ENCODE measurements around the gene SDCCAG8. TPM values are rescaled to one million over a fixed set of nuclear protein-coding genes. Genes with fewer than 3 reads are reported as not detected.
"Not testable (repeated sequence)": the region's sequence is repeated elsewhere in the genome, so short reads cannot be mapped to it uniquely, and the experiment has no call there.

SDCCAG8 gene
- 110 TPM for total RNA-seq

DNA sequence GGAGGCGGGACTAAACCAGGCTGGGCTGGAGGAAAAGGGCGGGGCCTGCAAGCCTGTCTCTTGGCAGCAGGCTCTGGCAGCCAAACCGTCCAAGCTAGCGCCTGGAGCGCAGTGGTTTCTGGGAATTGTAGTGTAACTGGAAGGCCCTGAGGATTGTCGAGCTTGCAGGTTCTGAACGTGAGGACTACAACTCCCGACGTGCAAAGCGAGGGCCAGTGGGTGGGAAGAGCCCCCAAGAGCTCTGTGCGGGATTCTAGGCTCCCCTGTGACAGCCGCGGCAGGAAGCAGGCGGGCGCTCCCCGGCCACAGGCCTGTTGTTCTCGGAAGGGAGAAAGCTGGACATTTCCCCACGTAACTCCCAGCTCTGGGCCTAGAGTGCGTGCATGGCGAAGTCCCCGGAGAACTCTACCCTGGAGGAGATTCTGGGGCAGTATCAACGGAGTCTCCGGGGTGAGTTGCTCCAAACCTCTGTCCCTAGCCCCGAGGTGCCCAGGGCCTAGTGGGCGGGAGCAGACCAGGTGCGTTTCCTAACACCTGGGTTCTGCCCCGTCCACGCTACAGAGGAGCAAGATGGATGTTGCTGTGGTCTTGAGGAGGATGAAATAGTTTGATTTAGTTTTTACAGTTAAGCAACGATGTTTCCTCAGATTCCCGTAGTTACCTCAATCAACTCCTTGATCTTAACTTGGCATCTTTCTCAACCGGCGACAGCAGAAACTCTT is at the start of gene SDCCAG8:
SDCCAG8 (plus strand) TSS at position 251 of the 722 bp plus-strand sequence; CDS start at position 384, 133 bp downstream.
- DNase-seq (ENCODE audit: low spot score in 2 of 2) (peak; percentile 86 to 88), FAIRE-seq (peak; percentile 83)

DNA sequence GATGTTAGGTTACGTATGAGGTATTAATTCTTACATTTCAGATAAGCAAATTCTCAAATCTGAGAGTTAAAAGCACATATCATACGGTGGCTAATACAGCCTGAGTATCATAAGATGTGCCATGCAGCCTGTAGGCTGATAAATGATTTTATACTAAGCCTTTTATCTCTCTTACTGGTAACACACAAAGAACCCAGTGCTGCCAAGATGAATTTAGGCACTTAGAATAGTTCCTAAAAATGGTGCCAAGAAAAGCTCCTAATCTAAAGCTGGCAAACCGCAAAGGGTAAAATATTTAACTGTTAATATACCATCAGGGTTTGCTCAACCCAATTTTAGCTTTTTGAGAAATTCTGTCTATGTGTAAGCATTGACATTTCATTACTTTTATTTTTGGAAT is 43.9 kb upstream of the SDCCAG8 start:
- not testable (repeated sequence) for DNase-seq (ENCODE audit: low spot score in 2 of 2)
- FAIRE-seq, result peak; percentile 3

DNA sequence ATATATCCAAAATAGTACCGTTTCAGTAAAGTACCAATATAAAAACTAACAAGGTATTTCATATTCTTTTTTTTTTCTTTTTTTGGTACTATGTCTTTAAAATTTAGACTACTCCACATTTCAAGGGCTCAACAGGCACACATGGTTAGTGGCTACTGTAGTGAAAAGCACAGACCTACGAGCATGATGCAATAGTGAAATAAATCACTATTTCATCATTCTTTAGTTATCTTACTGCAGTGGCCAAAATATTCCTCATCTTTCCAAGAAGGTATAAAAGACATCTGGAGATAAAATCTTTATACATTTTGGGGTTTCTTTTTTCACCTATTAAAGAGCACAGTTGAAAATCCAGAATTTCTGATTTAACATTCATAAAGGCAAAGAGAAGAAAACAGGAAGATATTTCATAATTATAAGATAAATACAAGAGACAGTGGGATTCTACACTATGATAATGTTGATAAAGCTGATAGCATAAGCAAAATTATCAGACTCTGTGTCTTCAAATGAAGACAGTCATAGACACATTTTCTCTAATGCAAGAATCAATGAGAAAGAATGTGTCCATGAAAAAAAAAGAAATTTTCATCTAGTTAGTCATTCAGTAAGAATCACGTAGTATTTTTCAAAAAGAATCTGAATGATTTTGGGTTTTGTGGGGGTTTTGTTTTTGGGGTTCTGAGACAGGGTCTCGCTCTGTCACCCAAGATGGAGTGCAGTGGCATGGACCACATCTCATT is 42.6 kb upstream of the SDCCAG8 start:
- FAIRE-seq, result no peak
- no peak for DNase-seq (ENCODE audit: low spot score in 2 of 2)

DNA sequence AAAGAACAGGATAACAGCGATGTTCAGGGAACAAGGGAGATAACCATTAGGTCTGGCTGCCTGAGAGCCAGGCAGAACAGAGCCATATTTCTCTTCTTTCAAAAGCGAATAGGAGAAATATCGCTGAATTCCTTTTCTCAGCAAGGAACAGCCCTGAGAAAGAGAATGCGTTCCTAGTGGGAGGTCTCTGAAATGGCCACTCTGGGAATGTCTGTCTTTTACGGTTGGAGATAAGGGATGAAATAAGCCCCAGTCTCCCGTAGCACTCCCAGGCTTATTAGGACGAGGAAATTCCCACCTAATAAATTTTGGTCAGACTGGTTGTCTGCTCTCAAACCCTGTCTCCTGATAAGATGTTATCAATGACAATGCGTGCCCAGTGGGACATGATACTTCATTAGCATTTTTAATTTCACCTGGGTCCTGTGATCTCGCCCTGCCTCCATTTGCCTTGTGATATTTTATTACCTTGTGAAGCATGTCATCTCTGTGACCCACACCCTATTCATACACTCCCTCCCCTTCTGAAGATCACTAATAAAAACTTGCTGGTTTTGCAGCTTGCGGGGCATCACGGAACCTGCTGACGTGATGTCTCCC is 40.5 kb upstream of the SDCCAG8 start:
- DNase-seq (ENCODE audit: low spot score in 2 of 2); FAIRE-seq: not testable (repeated sequence)

DNA sequence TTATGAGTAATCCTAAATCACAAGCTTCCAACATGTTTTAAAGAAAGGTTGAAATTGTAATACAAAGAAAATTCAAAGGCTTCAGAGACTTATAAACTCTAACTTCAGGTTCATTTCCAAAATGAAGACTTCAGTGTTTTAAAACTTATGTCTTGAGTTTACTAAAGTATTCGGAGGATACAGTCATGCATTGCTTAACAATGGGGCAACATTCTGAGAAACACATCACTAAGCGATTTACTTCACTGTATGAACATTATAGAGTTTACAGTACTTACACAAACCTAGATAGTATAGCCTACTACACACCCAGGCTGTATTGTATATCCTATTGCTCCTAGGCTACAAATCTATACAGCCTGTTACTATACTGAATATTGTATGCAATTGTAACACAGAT is 39.1 kb upstream of the SDCCAG8 start:
- DNase-seq (ENCODE audit: low spot score in 2 of 2) (no peak), FAIRE-seq (no peak)

DNA sequence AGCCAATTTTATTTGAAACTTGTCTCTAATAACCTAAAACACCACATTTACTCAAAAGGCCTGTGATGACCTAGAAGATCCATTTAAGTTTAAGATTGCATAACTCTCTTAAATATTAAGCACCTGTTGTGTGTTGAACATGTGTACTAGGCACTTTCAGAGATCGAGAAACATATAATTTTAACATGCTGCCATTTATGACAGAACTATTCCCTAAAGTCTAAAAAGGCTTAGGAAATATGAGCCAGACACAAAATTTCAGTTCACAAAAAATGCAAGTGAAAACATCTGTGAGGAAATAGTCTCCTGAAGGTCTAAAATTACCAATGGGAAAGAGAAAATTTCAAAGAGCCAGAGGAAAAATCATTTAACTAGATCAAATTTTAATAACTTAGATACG is 38.5 kb upstream of the SDCCAG8 start:
- DNase-seq (ENCODE audit: low spot score in 2 of 2) (no peak), FAIRE-seq (no peak)

DNA sequence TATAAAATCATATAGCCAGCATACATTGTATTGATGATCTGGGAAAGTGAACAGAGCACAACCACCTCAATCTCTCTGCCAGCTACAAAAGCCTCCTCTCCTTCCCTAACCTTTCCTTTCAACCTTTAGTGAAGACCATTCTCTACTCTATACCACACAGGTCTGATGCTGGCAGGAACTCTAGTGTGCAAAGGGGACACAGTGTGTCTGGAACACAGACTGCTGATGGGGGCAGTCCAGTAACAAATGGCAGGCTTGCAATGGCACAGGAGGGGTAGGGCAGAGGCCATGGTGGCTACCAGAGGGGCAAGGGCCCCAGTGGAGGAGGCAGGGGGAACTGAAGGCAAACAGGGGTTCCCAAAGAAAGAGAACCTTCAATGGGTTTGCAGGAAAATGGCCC is 37.8 kb upstream of the SDCCAG8 start:
- FAIRE-seq (no peak), DNase-seq (ENCODE audit: low spot score in 2 of 2) (no peak)

DNA sequence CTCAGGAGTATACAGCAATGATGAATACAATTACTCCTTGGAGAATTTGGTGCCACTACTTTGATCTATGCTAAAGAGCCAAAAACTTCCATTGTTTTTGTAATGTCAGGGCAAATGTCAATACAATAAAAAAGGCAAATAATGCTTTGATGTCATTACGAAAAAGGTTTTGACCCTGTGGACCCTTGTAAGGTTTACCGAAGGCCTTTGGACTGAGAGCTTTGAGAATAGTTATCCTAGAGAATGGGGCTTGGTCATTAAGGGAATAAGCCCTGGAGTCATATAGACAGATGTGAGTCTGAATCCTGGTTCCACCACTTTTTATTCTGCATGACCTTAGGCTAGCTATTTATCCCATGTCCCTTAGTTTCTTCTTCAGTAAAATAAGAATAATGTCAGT is 28.2 kb upstream of the SDCCAG8 start:
- no peak for FAIRE-seq
- DNase-seq (ENCODE audit: low spot score in 2 of 2), result no peak

DNA sequence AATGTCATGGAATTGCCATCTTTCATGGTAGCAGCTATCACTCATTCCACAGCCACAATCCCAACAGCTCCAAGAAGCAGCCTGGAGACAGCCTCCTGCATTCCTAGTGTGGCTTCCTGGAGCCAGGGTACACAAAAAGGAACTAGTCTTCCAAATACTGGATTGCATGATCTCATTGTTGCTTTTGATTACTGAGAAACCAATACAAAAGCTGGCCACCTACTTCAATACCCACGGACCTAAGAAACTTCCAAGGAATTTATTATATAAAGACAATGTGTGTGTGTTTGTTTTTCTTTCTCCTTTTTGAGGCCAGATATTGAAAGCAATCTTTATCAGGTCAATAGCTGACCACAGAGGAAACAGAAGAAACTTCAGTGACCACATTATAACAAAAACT is 26.3 kb upstream of the SDCCAG8 start:
- FAIRE-seq, result no peak
- DNase-seq (ENCODE audit: low spot score in 2 of 2), result no peak

DNA sequence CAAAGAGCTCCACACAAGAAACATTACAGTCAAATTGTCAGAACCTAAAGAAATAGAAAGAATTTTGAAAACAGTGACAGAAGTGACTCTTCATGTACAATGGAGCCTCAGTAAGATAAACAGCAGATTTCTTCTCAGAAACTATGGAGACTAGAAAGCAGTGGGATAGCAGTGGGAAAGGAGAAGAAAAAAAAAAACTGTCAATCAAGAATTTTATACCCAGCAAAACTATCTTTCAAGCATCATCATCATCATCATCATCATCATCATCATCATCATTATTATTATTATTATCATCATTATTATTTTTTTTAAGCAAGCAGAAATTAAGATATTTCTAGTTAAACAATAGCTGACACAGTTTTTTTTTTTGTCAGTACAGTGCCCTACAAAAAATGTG is 24.9 kb upstream of the SDCCAG8 start:
- DNase-seq (ENCODE audit: low spot score in 2 of 2), result no peak
- no peak for FAIRE-seq

DNA sequence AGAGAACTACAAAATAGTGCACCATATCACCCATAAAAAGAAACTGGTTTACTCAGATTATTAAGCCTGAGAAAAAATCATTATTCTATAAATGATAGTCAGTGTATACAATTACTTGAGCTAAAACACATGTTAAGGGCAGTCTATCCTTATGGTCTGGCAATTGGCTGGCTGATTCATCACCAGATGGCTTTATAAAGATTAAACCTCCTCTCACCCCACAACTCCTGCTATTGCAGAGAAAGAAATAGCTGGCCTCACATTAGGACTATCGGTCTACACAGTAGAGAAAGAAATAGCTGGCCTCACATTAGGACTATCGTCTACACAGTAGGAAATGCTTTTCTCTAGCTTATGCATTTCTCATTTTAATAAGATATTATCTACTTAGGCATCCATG is 21.9 kb upstream of the SDCCAG8 start:
- DNase-seq (ENCODE audit: low spot score in 2 of 2), result no peak
- FAIRE-seq, result no peak

DNA sequence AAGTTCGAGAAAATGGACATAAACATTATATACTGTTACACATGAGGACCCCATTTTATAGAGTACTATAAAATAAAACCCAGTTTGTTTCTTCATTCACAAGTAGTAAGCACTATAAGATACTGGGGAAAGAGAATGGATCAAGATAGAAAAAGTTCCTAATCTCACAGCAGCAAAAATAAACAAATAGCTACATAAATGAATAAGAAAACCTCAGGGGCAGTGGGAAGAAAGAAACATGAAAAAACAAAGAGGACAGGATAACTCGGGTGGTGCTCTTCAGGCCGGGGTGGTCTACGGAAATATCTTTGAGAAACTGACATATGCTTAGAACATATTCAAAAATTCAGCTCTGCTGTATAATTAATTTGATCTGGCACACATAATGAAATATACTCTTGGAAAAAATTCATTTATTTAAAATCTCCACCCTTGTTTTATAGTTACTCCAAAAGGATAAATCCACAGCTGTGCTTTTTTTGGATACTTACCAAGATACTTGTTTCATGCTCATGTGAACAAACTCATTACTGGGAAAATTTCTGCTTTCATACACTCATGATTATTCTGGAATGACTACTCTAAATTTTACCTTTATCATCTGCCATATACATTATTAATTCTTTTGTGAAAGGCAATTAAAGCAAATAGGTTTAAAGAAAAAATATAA is 20.7 kb upstream of the SDCCAG8 start:
- no peak for FAIRE-seq
- no peak for DNase-seq (ENCODE audit: low spot score in 2 of 2)

DNA sequence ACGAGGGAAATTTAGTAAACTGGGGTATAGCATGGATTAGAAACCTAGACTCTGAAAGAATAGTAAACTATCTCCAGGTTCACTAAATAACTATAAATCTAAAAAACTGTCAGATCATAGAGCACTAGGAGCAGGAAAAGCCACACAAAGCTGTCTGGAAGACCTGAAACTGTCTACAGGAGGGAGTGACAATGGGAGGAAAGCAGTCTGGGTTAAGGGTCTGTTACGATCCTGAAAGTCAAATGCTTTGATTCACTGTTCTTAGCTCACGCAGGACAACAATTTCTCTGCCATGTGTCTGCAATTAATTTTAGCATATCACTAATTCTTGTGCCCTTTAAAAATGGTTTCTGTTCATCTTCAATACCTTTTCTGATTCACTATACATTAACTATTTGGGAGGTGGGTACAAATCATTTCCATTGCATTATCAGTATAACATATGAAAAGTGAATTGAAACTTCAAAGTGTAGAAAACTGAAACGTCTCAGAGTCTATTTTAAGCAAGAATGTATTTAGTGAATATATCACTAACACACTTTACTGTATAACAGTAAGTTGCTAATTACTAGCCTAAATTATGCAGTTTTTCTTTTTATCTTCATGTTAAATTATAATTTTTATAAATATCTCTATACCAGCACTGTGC is 19.1 kb upstream of the SDCCAG8 start:
- DNase-seq (ENCODE audit: low spot score in 2 of 2) (no peak), FAIRE-seq (no peak)

DNA sequence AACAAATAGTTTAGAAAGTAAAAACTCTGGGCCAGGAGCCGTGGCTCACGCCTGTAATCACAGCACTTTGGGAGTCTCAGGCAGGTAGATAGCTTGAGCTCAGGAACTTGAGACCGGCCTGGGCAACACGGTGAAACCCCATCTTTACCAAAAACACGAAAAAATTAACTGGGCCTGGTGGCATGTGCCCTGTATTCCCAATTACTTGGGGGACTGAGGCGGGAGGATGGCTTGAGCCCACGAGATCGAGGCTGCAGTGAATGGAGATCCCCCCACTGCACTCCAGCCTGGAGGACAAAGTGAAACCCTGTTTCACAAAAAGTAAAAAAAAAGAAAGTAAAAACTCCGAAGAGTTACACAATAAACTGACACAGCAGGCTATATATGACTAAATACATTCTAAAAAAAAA is 11.4 kb upstream of the SDCCAG8 start:
- FAIRE-seq (no peak), DNase-seq (ENCODE audit: low spot score in 2 of 2) (no peak)

DNA sequence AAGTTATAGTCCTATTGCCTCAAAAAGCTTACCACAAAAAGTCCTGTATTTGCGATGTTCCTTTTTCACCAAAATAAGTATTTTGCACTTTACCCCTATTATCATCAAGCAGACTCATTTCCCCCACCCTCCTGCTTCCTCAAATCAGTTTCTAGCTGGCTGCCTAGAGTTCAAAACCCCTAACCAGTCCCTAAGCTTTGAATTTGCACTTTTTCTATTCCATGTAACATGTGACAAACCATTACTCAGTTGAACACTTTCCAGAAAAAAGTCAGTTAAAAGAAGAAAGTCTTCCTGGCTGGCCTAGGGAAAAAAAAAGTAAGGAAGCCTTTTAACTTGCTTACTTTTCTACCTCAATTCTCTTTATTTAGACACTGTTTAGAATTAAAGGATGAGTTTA is 8.9 kb upstream of the SDCCAG8 start:
- FAIRE-seq, result no peak

DNA sequence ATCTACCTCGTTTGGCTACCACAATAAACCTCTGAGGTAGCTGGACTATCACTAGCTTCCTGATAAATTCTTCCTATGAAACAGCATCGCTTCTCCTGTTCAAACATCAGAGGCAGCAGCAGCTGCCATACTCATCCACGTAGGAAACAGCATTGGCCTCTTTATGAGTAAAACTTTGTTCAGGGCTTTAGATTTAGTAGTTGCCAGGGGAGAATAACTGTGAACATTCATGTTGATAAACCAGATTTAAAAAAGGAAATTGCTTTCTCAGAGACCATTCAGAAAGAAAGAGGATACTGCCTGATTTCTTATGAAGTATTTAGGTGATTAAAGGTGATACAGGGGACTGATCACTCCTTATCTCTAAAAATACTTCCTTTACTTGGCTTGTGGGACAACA is 7.9 kb upstream of the SDCCAG8 start:
- no peak for FAIRE-seq
- DNase-seq (ENCODE audit: low spot score in 2 of 2), result no peak

More for the DNA sequence above, 8.9 kb upstream of the SDCCAG8 start:
- no peak for DNase-seq (ENCODE audit: low spot score in 2 of 2)

DNA sequence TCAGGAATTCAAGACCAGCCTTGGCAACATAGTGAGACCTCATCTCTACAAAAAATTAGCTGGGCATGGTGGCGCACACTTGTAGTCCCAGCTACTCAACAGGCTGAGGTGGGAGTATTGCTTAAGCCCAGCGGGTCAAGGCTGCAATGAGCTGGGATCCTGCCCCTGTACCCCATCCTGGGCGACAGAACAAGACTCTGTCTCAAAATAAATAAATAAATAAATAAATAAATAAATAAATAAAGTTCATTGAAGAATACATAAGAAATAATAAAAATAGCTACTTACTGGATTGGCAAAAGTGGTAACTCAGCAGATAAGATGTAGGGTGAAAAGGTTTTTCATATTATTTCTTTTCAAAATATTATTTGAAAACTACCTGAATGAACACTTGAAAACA is 6.6 kb upstream of the SDCCAG8 start:
- DNase-seq (ENCODE audit: low spot score in 2 of 2) (no peak), FAIRE-seq (no peak)

DNA sequence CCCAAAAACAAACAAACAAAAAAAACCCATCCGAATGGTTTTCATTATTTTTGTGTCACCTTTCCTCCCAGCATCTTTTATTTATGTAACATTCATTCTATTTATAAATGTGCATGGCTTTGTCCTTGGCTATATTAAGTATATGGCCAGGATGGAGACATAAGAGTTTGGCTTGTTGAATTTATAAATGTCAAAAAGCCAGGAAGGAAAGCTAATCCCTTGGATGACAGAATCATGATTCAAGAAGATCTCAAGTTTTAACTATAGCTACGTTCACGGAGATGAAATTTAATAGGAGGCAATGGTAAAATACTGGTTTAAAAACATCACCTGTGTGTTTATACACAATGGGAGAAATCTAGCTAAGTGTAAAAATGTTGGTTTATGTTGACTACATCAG is 5.7 kb upstream of the SDCCAG8 start:
- FAIRE-seq, result no peak
- no peak for DNase-seq (ENCODE audit: low spot score in 2 of 2)

DNA sequence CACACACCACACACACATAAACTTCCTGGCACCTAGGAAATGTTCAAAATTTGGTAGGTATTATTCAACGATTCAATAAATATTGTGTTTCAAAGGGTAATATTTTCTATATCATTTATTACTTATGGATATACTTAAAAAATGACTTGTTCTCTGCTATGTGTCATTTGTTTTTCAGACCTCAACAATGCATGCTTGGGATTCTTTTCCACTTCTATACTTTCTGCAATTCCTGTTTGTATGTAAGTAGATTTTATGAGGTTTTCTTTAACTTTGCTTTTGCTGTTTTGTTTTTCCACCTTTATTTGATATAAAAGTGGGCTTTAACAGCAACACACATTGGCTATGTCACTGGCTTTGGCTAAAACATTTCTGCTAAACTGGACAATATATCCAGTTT is 4.3 kb upstream of the SDCCAG8 start:
- no peak for DNase-seq (ENCODE audit: low spot score in 2 of 2)
- no peak for FAIRE-seq

DNA sequence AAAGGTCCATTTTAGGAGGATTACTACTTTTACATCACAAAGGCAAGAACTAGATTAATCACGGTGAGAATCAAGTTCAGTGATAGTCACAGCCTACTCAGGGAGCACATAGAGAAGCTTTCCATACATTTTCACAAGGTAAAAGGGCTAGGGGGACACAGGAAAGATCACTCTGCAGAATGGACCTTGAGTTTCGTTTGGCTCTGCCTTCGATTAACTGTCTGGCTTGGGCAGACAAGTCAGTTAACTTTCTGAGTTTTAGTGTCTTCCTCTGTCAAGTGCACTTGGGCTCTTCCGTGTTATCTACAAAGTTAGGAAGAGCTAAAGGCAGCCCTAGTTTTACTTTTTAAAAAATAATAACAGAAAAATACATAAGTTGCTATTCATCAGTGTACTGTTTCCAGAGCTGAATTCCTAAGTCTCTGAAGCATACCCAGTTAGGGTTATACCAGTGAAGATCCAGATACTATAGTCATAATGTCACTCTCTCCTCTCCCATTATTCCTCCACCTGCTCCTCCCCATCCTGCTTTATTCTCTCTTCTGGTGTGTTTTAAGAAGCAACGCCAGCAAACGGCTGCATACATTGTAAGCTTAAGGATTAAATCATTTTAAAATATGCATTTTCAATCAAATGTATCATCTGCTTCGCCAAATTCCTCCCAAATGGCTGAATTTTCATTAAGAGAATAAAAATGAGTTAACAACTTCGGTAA is 2.5 kb upstream of the SDCCAG8 start:
- no peak for FAIRE-seq

More for the DNA sequence above, 2.5 kb upstream of the SDCCAG8 start:
- peak in 1 of 2 donors; percentile 21 for DNase-seq (ENCODE audit: low spot score in 2 of 2)

Data from frontal cortex (tissue), 4 donors.